CD4-positive, alpha-beta T cell treated with Interleukin-2 at 100 ng/mL for 4 hours (primary cell): Measurements from ENCODE around the gene GOLGA6D.
"Not testable (repeated sequence)": the region's sequence is repeated elsewhere in the genome, so short reads cannot be mapped to it uniquely, and the experiment has no call there.

Experiments
- DNase-seq: peaks from one replicate; pipeline ENCODE4 v3.0.0-alpha.2; 2020; ENCODE audit warnings: low spot score

Gene GOLGA6D

DNA sequence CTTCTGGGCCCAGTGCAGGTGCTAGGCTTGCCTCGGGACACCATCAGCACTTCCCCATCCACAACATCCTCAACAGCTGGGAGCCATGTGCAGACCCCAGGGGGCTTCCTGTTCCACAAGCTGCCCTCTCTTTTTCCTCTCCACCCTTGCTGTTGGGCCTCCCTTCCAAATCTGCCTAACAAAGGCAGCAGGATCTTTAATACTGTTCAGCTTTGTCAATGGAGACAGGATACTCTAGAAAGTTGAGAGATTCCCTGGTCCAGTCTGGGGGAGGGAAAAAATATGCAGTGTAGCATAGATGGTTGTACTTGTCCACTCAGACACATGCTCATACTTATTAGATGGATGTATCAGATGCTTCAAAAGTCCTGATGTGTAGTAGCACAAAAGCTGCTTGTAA lies 4.1 kb upstream of the GOLGA6D start:
- not testable (repeated sequence) for DNase-seq

DNA sequence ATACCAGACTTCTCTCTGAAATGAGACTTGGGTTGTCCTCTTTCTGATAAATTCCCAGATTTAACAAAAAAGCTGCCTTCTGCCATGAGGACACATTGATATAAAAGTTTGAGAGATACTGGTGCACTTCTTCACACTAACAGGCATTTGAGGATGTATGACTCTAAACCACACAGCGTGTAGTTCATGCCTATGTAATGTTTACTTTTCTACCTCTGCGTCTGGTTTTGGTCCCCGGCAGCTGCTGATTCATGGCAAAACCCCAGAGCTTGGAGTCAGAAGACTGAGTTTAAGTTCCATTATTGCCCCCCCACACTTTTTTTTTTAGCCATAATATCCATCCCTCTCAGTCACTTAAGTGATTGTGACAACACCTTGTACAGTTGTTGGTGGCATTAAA lies 1.5 kb downstream of the GOLGA6D start:
- not testable (repeated sequence) for DNase-seq

DNA sequence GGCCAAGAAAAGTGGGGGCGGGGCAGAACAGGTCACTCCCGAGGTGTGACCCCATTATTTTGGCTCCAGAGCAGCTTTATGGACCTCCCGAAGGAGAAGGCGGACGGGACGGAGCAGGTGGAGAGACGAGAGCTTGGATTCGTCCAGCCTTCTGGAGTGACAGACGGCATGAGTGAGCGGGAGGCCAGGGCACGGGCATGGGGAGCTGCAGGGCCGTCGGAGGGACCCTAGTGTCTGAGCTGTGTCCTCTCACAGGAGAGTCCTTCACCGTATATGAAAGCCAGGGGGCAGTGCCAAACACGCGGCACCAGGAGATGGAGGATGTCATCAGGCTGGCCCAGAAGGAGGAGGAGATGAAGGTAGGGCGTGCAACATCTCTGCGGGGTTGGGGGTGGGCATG lies 11.0 kb downstream of the GOLGA6D start:
- DNase-seq: not testable (repeated sequence)

DNA sequence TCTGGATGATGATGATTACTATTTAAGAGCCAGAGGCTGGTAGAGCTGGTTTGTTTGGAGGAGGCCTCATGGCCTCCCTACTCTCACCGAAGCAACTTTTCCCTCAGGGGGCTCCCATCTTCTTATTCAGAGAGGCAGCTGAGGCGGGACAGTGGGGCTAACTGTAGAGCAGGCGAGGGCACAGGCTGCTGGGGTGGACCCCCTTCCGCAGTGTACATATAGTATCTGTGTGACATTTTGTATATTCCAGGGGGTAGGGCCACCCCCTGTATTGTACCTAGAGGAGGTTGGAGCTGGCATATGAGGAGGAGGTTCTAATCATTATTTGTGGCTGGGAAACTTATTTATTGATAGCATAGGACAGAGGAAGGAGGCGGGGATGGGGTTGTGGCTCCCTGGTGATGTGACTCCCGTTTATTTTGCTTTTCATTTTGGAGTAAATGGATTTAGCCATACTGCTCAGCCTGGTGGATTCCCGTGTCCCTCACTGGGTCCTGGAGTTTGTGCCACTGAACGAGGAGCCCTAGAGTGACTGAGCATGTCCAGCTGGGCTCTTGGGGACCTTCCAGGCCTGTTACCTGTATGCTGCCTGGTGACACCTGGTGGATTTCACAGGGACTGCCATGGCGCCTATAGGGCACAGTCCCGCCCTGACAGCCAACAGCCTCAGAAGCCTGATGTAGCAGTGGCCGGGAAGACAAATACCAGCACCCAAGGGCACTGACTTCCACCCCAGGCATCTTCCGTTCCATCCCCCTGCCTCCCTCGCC lies 16.1 kb downstream of the GOLGA6D start:
- not testable (repeated sequence) for DNase-seq

DNA sequence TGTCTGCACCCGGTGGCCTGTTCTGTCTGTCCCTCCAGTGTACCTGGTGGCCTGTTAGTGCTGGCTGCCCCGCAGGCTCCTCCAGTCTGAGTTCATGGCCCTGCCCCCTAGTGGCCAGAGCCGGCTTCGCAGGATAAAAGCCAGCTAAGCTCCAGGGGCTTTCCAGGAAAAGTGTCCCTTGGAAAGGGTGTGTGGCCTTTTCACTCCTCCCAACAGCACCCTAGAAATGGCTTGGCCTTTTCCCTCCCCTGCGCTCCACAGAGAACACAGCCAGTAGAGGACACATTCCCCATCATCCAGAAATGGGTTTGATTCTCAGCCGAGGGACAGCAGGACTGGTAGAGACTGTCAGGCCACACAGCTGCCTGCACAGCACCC lies 16.7 kb downstream of the GOLGA6D start:
- DNase-seq: peak; percentile 63

DNA sequence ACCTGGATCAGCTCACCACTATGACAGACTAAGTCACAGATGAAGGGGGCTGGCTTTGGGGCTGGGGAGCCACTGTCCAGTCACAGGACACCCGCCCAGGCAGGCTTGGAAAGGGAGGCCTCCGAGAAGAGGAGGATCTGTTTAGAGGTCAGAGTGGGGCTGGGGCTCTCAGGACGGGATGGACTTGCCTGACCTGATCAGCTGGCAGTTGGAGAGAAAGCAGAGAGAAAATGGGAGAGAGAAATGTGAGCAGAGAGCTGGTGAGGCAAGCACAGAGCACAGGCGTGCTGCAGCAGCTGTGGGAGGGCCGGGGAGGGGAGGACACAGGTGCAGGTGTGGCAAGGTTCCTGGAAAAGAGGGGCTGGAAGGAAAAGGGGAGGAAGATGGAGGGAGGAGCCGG lies 17.4 kb downstream of the GOLGA6D start:
- not testable (repeated sequence) for DNase-seq

DNA sequence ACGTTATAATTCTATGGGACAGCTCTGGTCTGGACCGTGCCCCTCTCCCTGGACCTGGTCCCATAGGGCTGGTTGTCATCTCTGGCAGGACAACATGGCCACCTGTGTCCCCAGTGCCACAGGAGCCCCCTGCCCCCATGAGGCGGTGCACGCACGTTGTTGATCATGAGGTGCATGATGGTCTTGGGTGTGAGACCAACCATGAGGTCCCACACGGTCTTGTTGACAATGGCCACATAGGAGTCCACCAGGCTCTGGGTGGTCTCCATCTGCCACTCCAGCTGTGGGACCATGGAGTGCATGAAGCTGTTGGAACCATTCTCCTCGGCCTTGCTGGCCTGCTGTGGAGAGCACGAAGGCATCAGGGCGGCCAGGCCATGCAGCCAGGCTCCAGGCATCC lies 19.7 kb downstream of the GOLGA6D start:
- no peak for DNase-seq

DNA sequence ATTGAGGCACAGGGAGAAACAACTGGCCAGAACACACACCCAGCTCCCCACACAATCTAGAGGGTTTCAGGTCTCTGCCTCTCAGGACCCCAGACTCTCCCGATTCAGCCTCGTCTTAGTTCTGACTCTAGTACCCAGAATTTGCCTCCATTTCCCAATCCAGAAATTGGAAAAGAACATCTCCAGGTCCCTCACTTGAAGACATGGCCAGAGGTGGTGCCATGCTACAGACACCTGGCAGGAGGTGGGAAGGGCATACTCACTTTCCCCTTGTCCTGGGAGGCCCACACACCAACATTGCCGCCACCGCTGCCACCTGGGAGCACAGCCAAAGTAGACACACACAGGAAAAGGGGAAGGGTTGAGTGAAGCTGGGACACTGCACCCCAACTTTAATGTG lies 20.1 kb downstream of the GOLGA6D start:
- not testable (repeated sequence) for DNase-seq

DNA sequence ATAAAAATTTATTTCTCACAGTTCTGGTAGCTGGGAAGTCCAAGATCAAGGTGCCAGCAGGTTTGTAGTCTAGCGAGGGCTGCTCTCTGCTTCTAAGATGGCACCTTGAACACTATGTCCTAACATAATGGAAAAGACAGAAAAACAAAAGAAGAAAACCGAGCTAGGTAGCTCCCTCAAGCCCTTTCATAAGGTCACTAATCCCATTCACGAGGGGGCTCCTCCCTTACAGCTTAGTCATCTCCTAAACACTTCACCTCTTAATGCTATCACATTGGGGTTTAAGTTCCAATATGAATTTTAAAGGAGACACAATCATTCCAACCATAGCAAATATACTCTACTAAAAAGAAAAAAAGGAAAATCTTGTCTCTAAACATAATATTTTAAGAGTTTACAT lies 23.6 kb downstream of the GOLGA6D start:
- no peak for DNase-seq

DNA sequence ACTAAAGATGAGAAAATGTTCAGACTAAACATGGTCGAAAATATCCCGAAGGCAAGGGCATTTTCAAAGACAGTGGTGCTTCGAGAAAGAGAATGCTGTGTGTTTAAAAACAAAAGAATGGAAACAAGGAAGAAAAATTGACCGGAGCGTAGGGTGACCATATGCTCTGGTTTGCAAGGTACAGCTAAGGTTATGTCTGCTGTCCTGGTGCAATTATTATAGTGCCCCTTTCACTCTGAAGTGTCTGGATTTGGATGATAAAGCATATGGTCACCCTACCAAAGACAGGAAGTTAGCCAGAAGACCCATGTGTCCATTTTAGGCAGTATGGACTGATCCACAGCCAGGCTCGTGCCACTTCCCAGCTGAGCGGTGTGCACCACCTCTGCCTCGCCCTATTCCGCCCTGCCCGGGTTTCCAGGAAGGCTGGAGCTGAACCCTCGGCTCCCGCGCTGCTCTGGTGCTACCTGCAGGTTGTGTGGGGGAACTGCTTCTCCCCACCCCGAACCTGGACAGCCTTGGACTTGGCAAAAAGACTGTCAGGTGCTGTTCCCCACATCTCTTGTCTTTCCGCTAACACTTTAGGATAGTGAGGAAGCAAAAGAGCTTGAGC lies 25.2 kb downstream of the GOLGA6D start:
- no peak for DNase-seq

DNA sequence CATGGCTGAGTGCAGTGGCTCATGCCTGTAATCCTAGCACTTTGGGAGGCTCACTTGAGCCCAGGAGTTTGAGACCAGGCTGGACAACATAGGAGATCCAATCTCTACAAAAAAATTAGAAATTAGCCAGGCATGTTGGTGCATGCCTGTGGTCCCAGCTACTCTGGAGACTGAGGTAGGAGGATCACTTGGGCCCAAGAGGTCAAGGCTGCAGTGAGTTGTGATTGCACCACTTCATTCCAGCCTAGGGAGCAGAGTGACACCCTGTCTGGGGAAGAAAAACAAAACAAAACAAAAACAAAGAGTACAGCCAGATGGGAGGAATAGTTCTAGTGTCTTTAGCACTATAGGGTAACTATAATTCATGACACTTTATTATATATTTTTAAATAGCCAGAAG lies 27.1 kb downstream of the GOLGA6D start:
- no peak for DNase-seq

DNA sequence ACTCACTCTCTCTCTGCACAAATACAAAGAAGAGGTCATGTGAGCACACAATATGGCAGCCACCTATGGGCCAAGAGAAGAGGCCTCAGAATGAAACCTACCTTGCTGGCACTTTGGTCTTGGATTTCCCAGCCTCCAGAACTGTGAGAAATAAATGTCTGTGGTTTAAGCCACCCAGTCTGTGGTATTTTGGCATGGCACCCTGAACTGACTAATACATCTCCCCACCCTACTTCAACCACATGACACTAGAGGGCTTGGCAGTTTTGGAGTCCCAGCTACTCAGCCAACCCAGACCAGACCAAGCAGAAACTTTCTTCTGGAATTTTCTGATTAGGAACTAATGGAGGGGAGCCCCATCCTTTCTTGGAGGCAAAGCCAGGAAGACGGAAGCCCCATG lies 29.9 kb downstream of the GOLGA6D start:
- not testable (repeated sequence) for DNase-seq

DNA sequence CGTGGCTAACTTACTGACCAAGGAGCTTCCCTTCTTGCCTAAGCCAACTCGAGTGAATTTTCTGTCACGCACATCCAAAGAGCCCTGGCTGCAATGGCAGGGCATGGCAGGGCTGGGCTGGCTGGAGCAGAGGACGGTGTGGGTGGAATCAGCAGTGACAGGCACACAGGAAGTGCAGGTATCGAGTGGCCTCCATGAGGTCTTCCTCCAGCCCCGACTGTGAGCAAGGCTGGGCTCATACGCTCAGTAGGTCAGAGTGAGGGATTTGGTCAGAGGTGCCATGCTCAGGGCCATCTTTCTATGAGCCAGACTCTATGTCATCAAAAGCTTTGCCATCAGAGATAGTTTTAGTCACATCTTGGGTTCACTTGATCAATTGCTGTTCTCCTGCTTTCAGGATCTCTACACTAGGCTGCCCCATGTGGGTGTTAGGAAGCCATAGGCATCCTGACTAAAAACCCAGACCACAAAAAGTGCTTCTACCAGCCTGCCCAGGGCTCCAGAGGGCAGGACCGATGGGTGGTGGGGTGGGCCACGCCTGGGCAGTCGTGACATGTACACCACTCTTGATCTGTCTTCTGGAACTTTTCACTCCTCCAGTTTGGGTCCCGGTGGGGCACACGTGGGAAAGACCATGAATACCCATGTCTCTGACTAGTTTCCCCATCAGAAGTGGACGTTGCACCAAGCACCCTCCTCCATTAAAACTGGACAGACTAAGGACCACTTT lies 30.6 kb downstream of the GOLGA6D start:
- DNase-seq: no peak

DNA sequence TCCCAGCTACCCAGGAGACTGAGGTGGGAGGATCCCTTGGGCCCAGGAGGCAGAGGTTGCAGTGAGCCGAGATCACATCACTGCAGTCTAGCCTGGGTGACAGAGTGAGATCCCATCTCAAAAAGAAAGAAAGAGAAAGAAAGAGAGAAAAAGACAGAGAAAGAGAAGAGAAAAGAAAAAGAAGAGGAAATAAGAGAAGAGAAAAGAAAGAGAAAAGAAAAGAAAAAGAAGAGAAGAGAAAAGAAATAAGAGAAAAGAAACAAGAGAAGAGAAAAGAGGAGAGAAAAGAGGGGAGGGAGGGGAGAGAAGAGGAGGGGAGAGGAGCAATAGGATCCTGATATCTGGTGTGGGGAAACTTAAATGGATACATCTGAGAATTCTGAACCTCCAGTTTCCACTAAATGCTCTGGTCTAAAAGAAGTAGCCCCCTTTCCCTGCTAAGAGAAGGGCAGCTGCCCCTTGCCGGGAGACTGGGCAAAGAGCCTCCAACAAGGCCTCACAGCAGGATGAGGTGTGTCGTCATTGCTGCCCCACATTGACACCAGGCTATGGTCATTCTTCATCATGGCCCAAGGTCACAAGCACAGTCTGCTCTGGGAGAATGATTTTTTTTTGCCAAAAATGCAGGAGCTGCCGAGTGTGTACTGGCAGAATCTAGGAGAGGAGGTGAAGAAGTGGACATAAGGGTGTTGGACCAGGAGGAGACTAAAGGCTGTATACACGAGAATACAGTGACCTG lies 32.1 kb downstream of the GOLGA6D start:
- DNase-seq: no peak

DNA sequence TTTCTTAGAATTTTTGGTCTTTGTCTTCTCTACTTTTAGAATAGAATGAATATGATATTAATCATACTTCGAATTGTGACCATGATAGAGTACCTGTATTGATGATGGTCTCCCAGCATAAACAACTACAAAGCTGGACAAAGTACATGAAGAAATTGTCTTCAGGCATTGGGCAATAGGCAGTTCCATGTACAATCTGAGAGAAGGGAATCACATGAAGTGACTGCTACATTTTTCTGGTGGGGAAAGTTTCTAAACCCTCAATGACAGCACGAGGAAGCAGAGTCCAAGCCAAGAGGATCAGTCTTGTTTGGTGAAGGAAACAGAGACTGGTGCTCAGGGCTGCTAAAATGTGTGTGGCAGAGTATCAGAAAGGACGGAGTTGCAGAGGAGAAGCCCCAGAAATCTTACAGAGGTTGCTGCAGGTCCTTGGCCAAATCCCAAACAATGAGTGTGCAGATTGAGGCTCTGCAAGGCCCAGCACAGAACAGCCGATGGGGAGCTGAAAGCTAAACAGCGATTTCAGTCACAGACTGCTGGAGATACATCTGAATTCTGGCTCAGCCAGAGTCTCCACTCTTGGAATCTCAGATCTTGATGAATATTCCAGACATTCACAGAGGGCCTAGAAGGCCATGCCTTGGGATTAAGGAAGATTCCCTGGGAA lies 36.7 kb downstream of the GOLGA6D start:
- not testable (repeated sequence) for DNase-seq

DNA sequence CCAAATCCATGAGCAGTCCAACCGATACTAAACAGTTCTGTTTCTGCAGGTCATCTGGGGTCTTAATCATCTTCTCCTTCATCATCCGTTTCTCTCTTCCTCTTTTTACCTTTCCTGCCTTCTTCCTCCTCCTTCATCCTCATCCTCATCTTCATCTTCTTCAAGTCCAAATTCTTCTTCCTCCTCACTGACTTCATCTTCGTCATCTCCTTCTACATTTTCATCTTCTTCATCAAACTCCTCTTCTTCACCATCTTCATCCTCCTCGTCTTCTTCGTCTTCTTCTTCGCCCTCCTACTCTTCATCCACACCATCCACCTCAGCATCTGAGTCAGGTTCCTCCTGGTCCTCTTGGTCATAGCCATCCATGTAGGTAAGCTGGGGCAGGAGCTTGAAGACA lies 39.1 kb downstream of the GOLGA6D start:
- DNase-seq: no peak

DNA sequence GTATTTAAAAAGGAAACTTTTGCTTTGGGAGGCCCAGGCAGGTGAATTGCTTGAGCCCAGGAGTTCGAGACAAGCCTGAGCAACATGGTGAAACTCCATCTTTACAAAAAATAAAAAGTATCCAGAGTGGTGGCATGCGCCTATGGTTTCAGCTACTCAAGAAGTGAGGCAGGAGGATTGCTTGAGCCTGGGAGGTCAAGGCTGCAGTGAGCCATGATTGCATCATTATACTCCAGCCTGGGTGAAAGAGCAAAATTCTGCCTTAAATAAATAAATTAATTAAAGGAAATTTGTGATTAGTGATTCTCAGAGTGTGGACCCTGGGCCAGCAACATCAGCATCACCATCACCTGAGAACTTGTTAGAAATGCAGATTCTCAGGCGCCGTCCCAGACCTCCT lies 43.3 kb downstream of the GOLGA6D start:
- DNase-seq: no peak

DNA sequence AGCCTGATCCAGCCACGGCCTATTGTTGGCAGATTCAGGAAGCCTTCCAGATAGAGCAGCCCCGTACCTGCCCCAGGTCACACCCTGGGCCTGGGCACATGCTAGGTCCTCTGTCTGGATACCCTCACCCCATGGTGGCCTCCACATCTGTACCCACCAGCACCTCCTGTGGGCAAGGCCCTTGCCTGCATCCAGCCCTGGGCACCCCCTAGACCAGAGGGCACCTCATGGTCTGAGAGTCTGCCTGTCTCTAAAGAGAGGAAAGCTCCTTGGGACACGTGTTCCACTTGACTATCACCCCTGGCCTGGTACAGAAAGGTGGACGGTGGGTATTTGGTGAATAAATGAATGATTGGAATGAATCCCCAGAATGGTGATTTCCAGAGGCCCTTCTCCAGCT lies 44.4 kb downstream of the GOLGA6D start:
- no peak for DNase-seq

DNA sequence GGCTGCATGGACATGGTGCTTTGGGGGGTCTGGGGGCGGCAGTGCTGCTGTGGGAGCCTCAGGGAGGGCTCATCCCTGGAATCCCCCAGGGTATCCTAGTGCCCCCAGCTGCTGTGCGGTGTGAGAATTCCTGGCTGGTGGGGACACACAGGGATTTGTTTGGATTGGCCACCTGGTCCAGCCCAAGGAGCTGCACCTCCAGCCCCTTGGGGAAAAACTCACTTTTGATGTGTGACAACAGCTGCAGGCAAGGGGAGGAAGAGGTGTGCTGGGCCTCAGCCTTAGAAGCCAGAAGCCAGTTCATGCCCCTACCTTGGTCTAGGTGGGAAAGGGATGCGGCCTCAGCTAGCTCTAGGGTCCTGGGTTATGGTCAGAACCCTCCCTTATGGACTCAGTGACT lies 44.9 kb downstream of the GOLGA6D start:
- DNase-seq: no peak

DNA sequence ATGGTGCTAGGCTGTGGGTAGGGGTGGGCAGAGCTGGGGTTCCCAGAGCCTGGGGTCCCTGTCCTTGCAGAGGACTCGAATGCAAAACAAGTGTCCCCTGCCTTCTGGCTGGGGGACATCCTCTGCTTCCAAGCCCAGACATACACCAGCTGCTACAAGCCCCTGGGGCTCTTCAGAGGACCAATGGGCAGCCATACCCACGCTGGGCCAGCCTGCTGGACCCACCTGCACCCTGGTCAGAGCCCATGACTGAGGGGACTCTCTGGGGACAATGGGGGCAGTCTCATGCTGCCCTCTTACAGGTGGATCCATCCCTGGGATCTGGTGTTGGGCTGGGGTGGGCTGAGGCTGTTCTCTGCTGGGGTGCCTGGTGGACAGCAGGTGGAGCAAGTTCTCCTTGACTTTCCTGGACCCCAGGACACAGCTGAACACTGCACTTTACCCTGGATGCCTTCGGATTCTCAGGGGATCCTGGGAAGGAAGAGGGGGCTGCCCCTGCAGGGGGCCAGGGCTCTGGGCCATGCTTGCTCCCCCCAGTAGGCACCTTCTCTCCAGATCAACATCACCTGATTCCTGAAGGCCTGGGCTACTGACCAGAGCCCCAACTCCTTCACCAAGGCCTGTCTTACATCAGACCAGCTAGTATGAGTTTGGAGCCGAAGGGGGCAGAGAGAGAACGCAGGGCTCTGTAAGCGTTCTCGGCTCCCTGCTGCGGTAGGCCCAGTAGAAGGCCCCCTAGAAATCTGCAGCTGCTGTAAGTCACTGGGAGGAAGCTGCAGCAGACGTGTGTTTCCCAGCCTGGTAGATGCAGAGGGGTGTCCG lies 46.1 kb downstream of the GOLGA6D start:
- no peak for DNase-seq

DNA sequence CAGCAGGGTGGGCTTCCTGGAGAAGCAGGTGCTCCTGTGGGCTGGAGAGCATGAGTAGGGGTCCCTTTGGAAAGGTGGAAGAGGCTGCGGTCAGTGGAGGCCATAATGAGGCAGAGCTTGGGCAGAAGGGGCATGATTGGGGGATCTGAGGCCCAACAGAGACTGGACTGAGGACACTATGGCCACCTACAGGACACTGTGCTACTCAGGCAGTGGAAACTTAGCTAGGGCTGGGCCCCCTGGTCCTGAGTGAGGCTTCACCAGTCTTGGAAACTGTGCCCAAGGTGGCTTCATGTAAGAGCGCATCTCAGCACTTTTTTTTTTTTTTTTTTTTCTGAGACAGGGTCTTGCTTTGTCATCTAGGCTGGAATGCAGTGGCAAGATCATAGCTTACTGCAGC lies 46.9 kb downstream of the GOLGA6D start:
- DNase-seq: no peak
